ENCODE data around the gene KLKB1. TPM values are rescaled to one million over a fixed set of nuclear protein-coding genes. Genes with fewer than 3 reads are reported as not detected.

The KLKB1 gene
- total RNA-seq: under 1 TPM in 1 of 2 experiments, not detected in 1; 0.10 TPM

GRCh38 chr4:186227221-186227620 lies at the start of gene KLKB1:
Gene KLKB1, plus strand, starts transcription at chr4:186227507. Its CDS starts 689 bp downstream, at chr4:186228196.

DNA sequence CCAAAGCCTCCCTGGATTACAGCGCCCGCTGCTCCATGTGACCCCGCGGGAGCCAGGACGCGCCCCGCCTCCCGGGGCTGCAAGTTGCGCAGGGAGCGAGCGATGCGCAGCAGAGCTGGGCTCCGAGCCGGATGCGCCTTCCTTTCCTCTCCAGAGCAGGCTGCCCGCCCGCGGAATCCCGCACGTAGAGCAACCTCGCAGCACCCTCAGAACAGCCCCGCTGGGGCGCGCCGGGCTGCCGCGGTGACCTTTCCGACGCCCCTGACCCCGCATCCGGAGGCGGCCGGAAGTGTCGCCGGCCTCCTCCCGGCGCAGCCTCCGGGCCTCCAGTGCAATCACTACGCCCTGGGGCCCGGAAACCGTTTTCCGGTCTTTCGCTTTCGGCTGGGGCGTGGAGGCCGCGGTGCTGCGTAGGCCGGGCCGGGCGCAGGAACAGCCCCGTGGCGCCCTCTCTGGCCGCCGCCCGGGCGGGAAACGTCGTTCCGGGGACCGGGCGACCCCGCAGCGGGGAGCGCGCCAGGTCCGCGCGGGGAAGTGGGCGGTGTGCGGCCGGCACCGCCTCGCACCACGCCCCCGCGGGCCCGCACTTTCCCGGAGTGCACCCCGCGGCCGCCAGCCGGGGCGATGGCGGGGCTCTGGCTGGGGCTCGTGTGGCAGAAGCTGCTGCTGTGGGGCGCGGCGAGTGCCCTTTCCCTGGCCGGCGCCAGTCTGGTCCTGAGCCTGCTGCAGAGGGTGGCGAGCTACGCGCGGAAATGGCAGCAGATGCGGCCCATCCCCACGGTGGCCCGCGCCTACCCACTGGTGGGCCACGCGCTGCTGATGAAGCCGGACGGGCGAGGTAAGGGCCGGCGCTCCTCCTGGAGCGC lies 35.9 kb upstream of the KLKB1 start, which contains the start of gene CYP4V2:
Gene CYP4V2, plus strand, starts transcription at position 368 of the 866 bp plus-strand sequence. Its CDS starts 257 bp downstream, at position 625.

DNA sequence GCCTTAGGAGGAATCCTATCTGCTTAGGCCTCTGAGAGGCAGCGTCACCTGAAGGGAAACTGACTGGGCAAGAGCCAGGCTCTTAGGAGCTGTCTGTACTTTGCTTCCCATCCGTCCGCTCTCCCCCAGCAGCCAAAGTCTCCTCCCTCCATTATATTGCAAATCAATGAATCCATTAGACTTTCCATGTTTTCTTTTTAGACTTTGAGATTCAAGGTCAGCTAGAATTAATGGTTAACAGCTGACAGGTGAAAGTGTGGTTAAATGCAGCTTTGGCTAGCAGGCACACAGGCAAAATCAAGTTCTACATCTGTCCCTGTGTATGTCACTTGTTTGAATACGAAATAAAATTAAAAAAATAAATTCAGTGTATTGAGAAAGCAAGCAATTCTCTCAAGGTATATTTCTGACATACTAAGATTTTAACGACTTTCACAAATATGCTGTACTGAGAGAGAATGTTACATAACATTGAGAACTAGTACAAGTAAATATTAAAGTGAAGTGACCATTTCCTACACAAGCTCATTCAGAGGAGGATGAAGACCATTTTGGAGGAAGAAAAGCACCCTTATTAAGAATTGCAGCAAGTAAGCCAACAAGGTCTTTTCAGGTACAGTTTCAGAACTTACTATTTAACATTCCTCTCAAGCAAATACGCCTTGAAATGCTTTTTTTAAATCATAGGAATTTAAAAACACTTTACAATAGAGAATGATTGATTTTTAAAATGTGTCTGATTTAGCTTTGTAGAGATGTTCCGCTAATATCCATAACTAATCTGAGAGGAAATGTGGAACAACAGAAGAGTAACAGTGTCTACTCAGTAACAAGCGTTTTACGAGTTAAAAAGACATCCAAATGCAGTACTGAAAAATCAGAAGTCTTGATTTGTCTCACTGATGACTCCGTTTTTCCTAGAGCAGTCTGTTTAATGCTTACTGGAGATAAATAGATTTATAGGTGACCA lies 38.7 kb downstream of the KLKB1 start, which contains the start of gene F11:
Gene F11, plus strand, starts transcription at position 507 of the 970 bp plus-strand sequence. CDS start 948 bp downstream, outside the sequence.

Other genes starting within 250 kb of the KLKB1 start
- under 1 TPM; 0.40 to 0.53 TPM for gene TLR3, start 158.4 kb upstream of the KLKB1 start, total RNA-seq
- gene FAM149A, start 122.8 kb upstream of the KLKB1 start, total RNA-seq: under 1 TPM; 0.41 to 0.88 TPM
- 10 to 100 TPM; 16.7 to 17.9 TPM for gene CYP4V2, start 35.9 kb upstream of the KLKB1 start, total RNA-seq
- gene F11, start 38.7 kb downstream of the KLKB1 start, total RNA-seq: not detected